ENCODE results near the gene ADGRG6.

ADGRG6 gene

GRCh38 chr6:142335415-142335814 is 33.6 kb downstream of the ADGRG6 start:
- no peak overlapping the region for H3K4me3 ChIP-seq (ENCODE audit: low read depth, low read length)
- TF ChIP-seq CTCF (IDR thresholded peaks at IDR 0.05; ENCODE audit: low read depth, low read length, missing control alignments), result no peak
- in situ Hi-C loops (cut with HindIII; ENCODE audit: low sequenced_read_pairs), result no loop called here
- DNase-seq (ENCODE audit: low read depth), result no peak

- in situ Hi-C loops (cut with HindIII; ENCODE audit: low sequenced_read_pairs), result no loop called here
- DNase-seq (ENCODE audit: low read depth), result no peak
- H3K4me3 ChIP-seq (ENCODE audit: low read depth, low read length), result no peak overlapping the region
- TF ChIP-seq CTCF (IDR thresholded peaks at IDR 0.05; ENCODE audit: low read depth, low read length, missing control alignments), result no peak
Measured at GRCh38 chr6:142336183-142336582, 34.4 kb downstream of the ADGRG6 start.

DNA sequence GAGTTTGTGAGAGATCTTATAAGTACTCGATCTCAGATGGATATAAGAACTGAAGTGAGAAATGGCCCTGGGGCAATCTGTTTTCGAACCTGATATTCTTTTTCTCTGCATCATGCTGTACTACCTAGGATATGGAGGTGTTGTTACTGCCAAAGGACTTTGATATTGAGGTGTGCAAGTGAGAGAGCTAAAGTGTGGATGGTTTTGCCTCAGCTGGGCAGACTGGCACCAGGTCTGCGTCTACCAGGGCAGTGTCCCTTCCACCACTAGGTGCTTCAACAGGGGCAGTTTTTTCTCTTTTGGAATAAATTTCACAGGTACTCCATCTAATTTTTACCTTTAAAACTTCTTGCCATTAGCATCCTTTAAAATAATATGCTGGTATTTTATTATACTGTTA is 35.0 kb downstream of the ADGRG6 start:
- no peak for TF ChIP-seq CTCF (IDR thresholded peaks at IDR 0.05; ENCODE audit: low read depth, low read length, missing control alignments)
- H3K4me3 ChIP-seq (ENCODE audit: low read depth, low read length), result no peak overlapping the region
- in situ Hi-C loops (cut with HindIII; ENCODE audit: low sequenced_read_pairs), result no loop called here
- DNase-seq (ENCODE audit: low read depth), result no peak

- H3K4me3 ChIP-seq (ENCODE audit: low read depth, low read length), result no peak overlapping the region
- DNase-seq (ENCODE audit: low read depth), result no peak
- TF ChIP-seq CTCF (IDR thresholded peaks at IDR 0.05; ENCODE audit: low read depth, low read length, missing control alignments), result no peak
- in situ Hi-C loops (cut with HindIII; ENCODE audit: low sequenced_read_pairs), result no loop called here
Measured at GRCh38 chr6:142339113-142339512, 37.3 kb downstream of the ADGRG6 start.

DNA sequence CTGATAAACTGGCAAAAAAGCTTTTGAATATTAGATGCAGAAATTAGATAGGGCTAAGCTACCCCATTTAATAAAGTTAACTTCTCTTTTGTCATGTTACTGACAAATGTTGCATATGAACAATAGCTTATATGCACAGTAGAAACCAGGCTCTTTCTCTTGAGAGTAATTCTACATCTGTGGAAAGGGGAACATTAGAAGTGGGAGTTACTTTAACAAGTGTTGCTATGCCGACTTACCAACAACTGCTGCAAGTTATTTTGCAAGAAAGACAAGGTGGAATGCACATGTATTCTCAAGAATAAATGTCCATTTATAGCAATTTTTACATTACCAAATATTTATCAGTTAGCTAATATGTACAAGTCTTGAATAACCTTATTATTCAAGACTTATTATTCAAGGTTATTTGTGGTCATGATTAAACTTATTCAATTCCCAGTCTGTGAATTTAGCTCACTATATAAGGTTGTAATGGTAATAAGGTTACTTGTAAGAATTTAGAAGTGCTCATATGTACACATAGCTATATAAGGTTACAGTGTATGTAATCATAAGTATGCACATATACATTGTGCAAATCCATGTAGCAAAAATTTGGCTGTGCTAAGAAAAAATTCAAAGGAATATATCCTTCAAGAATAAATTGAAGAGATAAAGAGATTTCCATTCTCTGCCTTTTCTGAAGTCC is 38.3 kb downstream of the ADGRG6 start:
- in situ Hi-C loops (cut with HindIII; ENCODE audit: low sequenced_read_pairs), result no loop called here
- no peak for TF ChIP-seq CTCF (IDR thresholded peaks at IDR 0.05; ENCODE audit: low read depth, low read length, missing control alignments)
- no peak for DNase-seq (ENCODE audit: low read depth)
- no peak overlapping the region for H3K4me3 ChIP-seq (ENCODE audit: low read depth, low read length)

- in situ Hi-C loops (cut with HindIII; ENCODE audit: low sequenced_read_pairs), result no loop called here
- DNase-seq (ENCODE audit: low read depth), result no peak
Measured at GRCh38 chr6:142341855-142342330, 40.1 kb downstream of the ADGRG6 start.

More at GRCh38 chr6:142341855-142342330, 40.1 kb downstream of the ADGRG6 start:
- no peak overlapping the region for H3K4me3 ChIP-seq (ENCODE audit: low read depth, low read length)
- TF ChIP-seq CTCF (IDR thresholded peaks at IDR 0.05; ENCODE audit: low read depth, low read length, missing control alignments), result no peak

Measured in astrocyte of the cerebellum (primary cell).